Loucy (cell line): Measurements from ENCODE around the gene KIRREL3.

Source experiments
- H2AFZ ChIP-seq: fragments of 200-600 bp; sonication (generic); 2 replicates; pipeline ENCODE4 v1.6.0; 2016; ENCODE audit warnings: antibody characterized with exemption, mild to moderate bottlenecking, low read length, moderate library complexity
- H3F3A ChIP-seq: fragments of 200-600 bp; 2 replicates; pipeline ENCODE4 v1.6.0; 2016; ENCODE audit warnings: antibody characterized with exemption, low read depth, mild to moderate bottlenecking
- H3K27me3 ChIP-seq: fragments of 200-600 bp; sonication (generic); 2 replicates; pipeline ENCODE4 v1.6.1; 2014; ENCODE audit warnings: low read length, mild to moderate bottlenecking; ENCODE audit not compliant: insufficient read depth, poor library complexity, severe bottlenecking
- H3K36me3 ChIP-seq: fragments of 200-600 bp; sonication (generic); 2 replicates; pipeline ENCODE4 v1.6.1; 2016; ENCODE audit warnings: low read length; ENCODE audit not compliant: insufficient read depth
- H3K4me1 ChIP-seq: fragments of 200-600 bp; sonication (generic); 2 replicates; pipeline ENCODE4 v1.5.1; 2014; ENCODE audit warnings: low read length, mild to moderate bottlenecking; ENCODE audit not compliant: insufficient read depth, poor library complexity, severe bottlenecking
- H3K4me2 ChIP-seq: fragments of 200-600 bp; sonication (generic); 2 replicates; pipeline ENCODE4 v1.6.0; 2014; ENCODE audit warnings: antibody characterized with exemption, low read length, low read depth, mild to moderate bottlenecking; ENCODE audit not compliant: poor library complexity, severe bottlenecking
- H3K4me3 ChIP-seq: fragments of 200-600 bp; sonication (generic); 2 replicates; pipeline ENCODE4 v1.5.1; 2014; ENCODE audit warnings: low read length, mild to moderate bottlenecking, mixed read lengths; ENCODE audit not compliant: poor library complexity, severe bottlenecking
- H3K79me2 ChIP-seq: fragments of 200-600 bp; sonication (generic); 2 replicates; pipeline ENCODE4 v1.6.1; 2014; ENCODE audit warnings: low read length; ENCODE audit not compliant: insufficient read depth
- H3K9ac ChIP-seq: fragments of 200-600 bp; sonication (generic); 2 replicates; pipeline ENCODE4 v1.6.0; 2014; ENCODE audit warnings: mild to moderate bottlenecking, low read depth, low read length, moderate library complexity; ENCODE audit not compliant: poor library complexity, severe bottlenecking
- H3K9me2 ChIP-seq: fragments of 200-600 bp; sonication (generic); replicated peaks from 2 replicates; pipeline ENCODE4 v1.6.1; 2016; ENCODE audit warnings: low read depth, low read length, mixed read lengths
- H3K9me3 ChIP-seq: fragments of 200-600 bp; sonication (generic); 2 replicates; pipeline ENCODE4 v1.6.1; 2014; ENCODE audit warnings: mild to moderate bottlenecking, antibody characterized with exemption, low read length, low read depth; ENCODE audit not compliant: insufficient read depth
- H4K20me1 ChIP-seq: fragments of 200-600 bp; sonication (generic); 2 replicates; pipeline ENCODE4 v1.6.0; 2014; ENCODE audit warnings: antibody characterized with exemption, low read length, mild to moderate bottlenecking; ENCODE audit not compliant: insufficient read depth, poor library complexity, severe bottlenecking
- EZH2phosphoT487 ChIP-seq: fragments of 200-600 bp; IDR thresholded peaks from 2 replicates; pipeline ENCODE4 v1.6.1; 2018; ENCODE audit warnings: antibody characterized with exemption, mild to moderate bottlenecking, moderate library complexity, borderline replicate concordance
- TF ChIP-seq, protein P1 (sequence below): fragments of 200-600 bp; sonication (generic); conservative IDR thresholded peaks from 2 replicates; pipeline ENCODE4 v1.5.1; 2014; ENCODE audit warnings: mild to moderate bottlenecking, antibody characterized with exemption, low read length

The KIRREL3 gene

DNA sequence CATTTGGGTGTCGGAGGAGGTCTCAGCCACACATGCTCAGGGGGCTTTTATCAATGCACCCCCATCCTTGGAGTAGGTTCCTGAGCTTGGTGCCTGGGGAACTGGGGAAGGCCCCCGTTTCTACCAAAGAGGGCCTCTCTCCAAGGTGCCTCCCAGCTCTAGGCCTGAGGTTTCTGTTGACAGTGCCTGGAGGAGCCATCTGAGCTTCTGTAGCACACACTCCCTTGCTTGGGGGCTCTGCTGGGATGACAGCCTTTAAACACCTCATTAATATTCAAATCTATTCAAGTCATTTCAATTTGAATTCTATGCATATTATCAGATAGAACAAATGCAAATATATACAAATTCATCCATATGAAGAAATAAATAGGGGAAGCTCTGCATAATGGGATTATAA lies 18.9 kb downstream of the KIRREL3 start:
- Histone ChIP-seq H3K9me3 (no peaks in the 10 kb centered on the region), H3F3A (no peaks in the 10 kb centered on the region), H2AFZ (no peak overlapping the region), H4K20me1 (no peaks in the 10 kb centered on the region), H3K79me2 (no peaks in the 10 kb centered on the region), H3K9me2 (no peaks in the 10 kb centered on the region), H3K27me3 (no peaks in the 10 kb centered on the region), H3K4me1 (no peaks in the 10 kb centered on the region), H3K9ac (no peak overlapping the region), H3K4me3 (no peak overlapping the region), H3K4me2 (no peak overlapping the region), H3K36me3 (no peaks in the 10 kb centered on the region)
- no peak for TF ChIP-seq EZH2phosphoT487
- TF ChIP-seq, protein P1, sequence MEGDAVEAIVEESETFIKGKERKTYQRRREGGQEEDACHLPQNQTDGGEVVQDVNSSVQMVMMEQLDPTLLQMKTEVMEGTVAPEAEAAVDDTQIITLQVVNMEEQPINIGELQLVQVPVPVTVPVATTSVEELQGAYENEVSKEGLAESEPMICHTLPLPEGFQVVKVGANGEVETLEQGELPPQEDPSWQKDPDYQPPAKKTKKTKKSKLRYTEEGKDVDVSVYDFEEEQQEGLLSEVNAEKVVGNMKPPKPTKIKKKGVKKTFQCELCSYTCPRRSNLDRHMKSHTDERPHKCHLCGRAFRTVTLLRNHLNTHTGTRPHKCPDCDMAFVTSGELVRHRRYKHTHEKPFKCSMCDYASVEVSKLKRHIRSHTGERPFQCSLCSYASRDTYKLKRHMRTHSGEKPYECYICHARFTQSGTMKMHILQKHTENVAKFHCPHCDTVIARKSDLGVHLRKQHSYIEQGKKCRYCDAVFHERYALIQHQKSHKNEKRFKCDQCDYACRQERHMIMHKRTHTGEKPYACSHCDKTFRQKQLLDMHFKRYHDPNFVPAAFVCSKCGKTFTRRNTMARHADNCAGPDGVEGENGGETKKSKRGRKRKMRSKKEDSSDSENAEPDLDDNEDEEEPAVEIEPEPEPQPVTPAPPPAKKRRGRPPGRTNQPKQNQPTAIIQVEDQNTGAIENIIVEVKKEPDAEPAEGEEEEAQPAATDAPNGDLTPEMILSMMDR = no peak

DNA sequence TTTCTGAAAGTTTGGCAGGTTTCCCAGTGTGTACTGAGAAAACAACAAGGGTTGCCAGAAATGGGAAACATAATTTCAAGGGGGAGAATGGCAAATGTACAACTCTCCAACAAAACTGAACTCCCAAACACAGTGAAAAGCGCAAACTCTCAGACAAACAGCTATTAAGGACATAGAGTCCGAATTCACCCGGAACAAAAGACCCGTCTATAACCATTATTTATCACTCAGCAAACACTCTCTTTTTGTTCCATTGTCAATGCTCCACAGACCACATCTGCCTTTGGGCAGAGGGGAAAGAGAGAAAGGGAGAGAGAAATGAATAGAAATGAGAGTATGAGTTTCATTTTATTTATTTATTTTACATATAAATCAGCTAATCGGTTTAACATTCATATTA lies 21.7 kb downstream of the KIRREL3 start:
- Histone ChIP-seq H3K9ac (no peak overlapping the region), H3K9me2 (no peaks in the 10 kb centered on the region), H3F3A (no peaks in the 10 kb centered on the region), H3K4me1 (no peaks in the 10 kb centered on the region), H2AFZ (no peak overlapping the region), H3K9me3 (no peaks in the 10 kb centered on the region), H3K27me3 (no peaks in the 10 kb centered on the region), H3K4me2 (no peak overlapping the region), H4K20me1 (no peaks in the 10 kb centered on the region), H3K79me2 (no peaks in the 10 kb centered on the region), H3K36me3 (no peaks in the 10 kb centered on the region), H3K4me3 (no peak overlapping the region)
- TF ChIP-seq EZH2phosphoT487 = no peak
- TF ChIP-seq, protein P1 = no peak

DNA sequence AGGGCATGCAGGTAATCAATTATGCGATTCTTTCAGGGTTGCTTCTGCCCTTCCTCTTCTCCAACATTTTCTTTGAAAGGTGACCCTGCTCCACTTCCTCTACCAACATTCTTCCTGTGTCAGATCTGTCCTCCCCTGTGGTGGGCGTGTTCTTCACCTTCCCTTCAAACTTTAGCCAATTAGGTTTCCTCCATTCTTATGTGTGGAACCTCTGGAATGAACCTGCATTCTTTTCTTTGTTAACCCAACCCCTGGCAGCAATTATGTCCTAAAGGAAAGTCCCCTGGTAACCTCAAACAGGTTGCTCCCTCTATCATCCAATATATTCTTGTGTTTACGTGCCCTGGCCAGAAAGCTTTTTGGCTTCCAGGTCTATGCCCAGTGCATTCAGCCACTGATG lies 22.4 kb downstream of the KIRREL3 start:
- H3K9ac ChIP-seq = no peak overlapping the region
- H3F3A ChIP-seq = no peaks in the 10 kb centered on the region
- no peaks in the 10 kb centered on the region for H3K4me1 ChIP-seq
- no peaks in the 10 kb centered on the region for H4K20me1 ChIP-seq
- H3K9me2 ChIP-seq = no peaks in the 10 kb centered on the region
- no peaks in the 10 kb centered on the region for H3K27me3 ChIP-seq
- TF ChIP-seq, protein P1 = no peak
- no peak for TF ChIP-seq EZH2phosphoT487
- no peak overlapping the region for H2AFZ ChIP-seq
- no peaks in the 10 kb centered on the region for H3K79me2 ChIP-seq
- H3K4me3 ChIP-seq = no peak overlapping the region
- no peak overlapping the region for H3K4me2 ChIP-seq
- no peaks in the 10 kb centered on the region for H3K9me3 ChIP-seq
- no peaks in the 10 kb centered on the region for H3K36me3 ChIP-seq
